ENCODE data around the gene AGBL5. TPM values are rescaled to one million over a fixed set of nuclear protein-coding genes. Genes with fewer than 3 reads are reported as not detected.

The AGBL5 gene
- total and polyA plus RNA-seq, 2 of the 13 experiments (the other 11 are each of a cell fraction or from before 2014, with no cell fraction given), result 55.9 to 73.3 TPM

DNA sequence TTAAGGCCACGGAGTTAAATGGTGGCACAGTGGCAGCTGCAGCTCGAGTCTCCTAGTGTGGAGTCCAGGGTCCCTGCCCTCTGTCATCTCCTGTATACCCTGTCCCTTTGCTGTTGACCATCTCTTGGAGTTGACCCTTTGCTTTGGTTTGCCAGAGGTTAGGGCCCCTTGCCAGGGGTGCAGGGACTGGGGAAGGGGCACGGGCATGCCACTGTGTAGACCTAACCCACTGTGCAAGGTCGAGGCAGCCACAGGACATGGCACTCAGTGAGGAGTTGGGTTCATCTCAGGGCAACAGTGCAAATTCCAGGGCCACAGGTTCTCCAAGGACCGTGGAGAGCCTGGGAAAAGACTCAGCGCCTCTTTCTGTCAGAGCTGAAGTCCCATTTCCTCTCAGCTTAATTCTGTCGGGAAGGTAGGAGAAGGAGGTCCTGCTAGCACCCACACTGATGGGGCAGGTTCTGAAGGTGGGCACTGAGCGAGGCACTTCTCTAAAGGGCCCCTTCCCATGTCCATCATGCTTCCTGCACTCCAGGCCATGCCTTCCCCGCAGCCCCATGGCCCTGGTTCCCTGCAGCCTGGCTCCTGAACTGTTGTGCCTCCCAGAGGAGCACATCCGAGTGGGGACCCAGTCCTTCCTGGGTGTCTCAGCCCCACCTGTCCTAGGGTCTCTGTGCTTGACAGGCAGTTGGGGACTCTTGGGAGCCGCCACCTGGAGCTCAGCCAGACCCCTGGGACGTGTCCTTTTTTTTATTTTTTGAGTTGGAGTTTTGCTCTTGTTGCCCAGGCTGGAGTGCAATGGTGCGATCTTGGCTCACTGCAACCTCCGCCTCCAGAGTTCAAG is 37.9 kb downstream of the AGBL5 start (continued):
- TF ChIP-seq, protein P1, sequence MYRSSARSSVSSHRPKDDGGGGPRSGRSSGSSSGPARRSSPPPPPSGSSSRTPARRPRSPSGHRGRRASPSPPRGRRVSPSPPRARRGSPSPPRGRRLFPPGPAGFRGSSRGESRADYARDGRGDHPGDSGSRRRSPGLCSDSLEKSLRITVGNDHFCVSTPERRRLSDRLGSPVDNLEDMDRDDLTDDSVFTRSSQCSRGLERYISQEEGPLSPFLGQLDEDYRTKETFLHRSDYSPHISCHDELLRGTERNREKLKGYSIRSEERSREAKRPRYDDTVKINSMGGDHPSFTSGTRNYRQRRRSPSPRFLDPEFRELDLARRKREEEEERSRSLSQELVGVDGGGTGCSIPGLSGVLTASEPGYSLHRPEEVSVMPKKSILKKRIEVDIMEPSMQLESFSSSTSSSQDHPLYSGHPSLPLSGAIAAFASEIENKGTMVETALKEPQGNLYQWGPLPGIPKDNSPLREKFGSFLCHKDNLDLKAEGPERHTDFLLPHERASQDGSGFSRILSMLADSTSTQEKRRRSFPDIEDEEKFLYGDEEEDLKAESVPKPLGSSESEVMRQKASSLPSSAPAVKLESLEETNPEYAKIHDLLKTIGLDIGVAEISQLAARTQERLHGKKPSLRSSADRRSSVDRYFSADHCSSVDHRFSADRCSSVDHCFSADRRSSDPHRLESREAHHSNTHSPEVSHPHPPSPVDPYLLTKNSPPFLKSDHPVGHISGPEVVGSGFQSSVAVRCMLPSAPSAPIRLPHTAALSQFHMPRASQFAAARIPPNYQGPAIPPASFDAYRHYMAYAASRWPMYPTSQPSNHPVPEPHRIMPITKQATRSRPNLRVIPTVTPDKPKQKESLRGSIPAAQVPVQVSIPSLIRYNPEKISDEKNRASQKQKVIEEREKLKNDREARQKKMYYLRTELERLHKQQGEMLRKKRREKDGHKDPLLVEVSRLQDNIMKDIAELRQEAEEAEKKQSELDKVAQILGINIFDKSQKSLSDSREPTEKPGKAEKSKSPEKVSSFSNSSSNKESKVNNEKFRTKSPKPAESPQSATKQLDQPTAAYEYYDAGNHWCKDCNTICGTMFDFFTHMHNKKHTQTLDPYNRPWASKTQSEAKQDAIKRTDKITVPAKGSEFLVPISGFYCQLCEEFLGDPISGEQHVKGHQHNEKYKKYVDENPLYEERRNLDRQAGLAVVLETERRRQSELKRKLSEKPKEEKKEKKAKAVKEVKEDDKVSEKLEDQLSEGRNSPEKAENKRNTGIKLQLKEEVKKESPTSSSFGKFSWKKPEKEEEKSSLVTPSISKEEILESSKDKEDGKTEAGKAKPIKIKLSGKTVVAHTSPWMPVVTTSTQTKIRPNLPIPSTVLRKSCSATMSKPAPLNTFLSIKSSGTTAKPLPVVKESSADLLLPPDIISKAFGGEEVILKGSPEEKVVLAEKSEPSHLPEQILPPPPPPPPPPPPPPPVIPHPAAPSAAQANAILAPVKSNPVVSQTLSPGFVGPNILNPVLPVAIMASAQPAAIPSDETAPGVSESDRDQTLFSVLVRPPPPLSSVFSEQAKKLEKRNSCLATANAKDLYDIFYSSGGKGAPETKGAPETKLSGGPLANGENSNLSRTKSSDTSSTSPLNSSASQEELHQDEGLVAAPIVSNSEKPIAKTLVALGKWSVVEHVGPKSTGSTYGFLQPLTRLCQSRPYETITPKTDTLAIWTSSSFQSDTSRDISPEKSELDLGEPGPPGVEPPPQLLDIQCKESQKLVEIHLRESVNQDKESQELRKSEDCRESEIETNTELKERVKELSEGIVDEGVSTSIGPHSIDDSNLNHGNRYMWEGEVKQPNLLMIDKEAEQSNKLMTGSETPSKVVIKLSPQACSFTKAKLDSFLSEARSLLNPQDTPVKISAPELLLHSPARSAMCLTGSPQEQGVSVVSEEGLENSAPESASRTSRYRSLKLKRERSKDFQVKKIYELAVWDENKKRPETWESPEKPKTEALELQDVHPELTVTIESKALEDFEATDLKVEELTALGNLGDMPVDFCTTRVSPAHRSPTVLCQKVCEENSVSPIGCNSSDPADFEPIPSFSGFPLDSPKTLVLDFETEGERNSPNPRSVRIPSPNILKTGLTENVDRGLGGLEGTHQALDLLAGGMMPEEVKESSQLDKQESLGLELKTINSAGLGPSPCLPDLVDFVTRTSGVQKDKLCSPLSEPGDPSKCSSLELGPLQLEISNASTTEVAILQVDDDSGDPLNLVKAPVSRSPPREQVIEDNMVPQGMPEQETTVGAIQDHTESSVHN (CRISPR knock-in tag; IDR thresholded peaks at IDR 0.05), result 0 out of 2 replicates have a peak, but pooled peaks have one; percentile 39
- TF ChIP-seq FOXA1 (IDR thresholded peaks at IDR 0.05) (no peak), FOXA1 (CRISPR knock-in tag; IDR thresholded peaks at IDR 0.05) (no peak), SALL1 (CRISPR knock-in tag; IDR thresholded peaks at IDR 0.05) (peak; percentile 19; the same call in 1 of the 2 replicates), NFKB2 (CRISPR knock-in tag; IDR thresholded peaks at IDR 0.05; ENCODE audit: borderline replicate concordance) (peak; percentile 26; the same call in 1 of the 2 replicates), ZNF816 (CRISPR knock-in tag; IDR thresholded peaks at IDR 0.05; ENCODE audit: borderline replicate concordance) (0 out of 2 replicates have a peak, but pooled peaks have one; percentile 62), ZBTB4 (CRISPR knock-in tag; IDR thresholded peaks at IDR 0.05; ENCODE audit: borderline replicate concordance) (0 out of 2 replicates have a peak, but pooled peaks have one; percentile 14)
- TF ChIP-seq, protein P2, sequence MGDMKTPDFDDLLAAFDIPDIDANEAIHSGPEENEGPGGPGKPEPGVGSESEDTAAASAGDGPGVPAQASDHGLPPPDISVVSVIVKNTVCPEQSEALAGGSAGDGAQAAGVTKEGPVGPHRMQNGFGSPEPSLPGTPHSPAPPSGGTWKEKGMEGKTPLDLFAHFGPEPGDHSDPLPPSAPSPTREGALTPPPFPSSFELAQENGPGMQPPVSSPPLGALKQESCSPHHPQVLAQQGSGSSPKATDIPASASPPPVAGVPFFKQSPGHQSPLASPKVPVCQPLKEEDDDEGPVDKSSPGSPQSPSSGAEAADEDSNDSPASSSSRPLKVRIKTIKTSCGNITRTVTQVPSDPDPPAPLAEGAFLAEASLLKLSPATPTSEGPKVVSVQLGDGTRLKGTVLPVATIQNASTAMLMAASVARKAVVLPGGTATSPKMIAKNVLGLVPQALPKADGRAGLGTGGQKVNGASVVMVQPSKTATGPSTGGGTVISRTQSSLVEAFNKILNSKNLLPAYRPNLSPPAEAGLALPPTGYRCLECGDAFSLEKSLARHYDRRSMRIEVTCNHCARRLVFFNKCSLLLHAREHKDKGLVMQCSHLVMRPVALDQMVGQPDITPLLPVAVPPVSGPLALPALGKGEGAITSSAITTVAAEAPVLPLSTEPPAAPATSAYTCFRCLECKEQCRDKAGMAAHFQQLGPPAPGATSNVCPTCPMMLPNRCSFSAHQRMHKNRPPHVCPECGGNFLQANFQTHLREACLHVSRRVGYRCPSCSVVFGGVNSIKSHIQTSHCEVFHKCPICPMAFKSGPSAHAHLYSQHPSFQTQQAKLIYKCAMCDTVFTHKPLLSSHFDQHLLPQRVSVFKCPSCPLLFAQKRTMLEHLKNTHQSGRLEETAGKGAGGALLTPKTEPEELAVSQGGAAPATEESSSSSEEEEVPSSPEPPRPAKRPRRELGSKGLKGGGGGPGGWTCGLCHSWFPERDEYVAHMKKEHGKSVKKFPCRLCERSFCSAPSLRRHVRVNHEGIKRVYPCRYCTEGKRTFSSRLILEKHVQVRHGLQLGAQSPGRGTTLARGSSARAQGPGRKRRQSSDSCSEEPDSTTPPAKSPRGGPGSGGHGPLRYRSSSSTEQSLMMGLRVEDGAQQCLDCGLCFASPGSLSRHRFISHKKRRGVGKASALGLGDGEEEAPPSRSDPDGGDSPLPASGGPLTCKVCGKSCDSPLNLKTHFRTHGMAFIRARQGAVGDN (CRISPR knock-in tag; IDR thresholded peaks at IDR 0.05), result peak; percentile 67
- TF ChIP-seq, protein P3, sequence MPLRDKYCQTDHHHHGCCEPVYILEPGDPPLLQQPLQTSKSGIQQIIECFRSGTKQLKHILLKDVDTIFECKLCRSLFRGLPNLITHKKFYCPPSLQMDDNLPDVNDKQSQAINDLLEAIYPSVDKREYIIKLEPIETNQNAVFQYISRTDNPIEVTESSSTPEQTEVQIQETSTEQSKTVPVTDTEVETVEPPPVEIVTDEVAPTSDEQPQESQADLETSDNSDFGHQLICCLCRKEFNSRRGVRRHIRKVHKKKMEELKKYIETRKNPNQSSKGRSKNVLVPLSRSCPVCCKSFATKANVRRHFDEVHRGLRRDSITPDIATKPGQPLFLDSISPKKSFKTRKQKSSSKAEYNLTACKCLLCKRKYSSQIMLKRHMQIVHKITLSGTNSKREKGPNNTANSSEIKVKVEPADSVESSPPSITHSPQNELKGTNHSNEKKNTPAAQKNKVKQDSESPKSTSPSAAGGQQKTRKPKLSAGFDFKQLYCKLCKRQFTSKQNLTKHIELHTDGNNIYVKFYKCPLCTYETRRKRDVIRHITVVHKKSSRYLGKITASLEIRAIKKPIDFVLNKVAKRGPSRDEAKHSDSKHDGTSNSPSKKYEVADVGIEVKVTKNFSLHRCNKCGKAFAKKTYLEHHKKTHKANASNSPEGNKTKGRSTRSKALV (CRISPR knock-in tag; IDR thresholded peaks at IDR 0.05), result no peak

All from HepG2 (cell line).